K562 (cell line): Measurements from ENCODE around the gene PPTC7.
"Not testable (repeated sequence)": the region's sequence is repeated elsewhere in the genome, so short reads cannot be mapped to it uniquely, and the experiment has no call there.

ENCODE experiments used
- PHF21A ChIP-seq: fragments of 450-650 bp; IDR thresholded peaks from 2 replicates; pipeline ENCODE4 v1.6.1; 2017; ENCODE audit warnings: low read depth, borderline replicate concordance
- TF ChIP-seq, protein P1 (sequence below): sonication (generic); formaldehyde crosslinking; IDR thresholded peaks from 2 replicates; pipeline ENCODE4 v1.8.1; 2023; ENCODE audit warnings: mild to moderate bottlenecking, missing genetic modification reagents, moderate library complexity

DNA sequence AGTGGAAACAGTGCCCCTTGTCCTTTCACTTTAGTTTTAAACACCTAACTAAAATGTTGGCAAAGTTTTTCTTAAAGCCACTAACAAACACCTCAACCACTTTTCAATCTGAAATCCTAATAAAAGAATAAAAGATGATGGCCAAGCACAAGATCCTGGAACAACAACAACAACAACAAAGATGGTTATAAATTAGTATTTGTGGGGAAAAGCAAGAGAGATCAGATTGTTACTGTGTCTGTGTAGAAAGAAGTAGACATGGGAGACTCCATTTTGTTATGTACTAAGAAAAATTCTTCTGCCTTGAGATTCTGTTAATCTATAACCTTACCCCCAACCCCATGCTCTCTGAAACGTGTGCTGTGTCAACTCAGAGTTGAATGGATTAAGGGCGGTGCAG is 13.3 kb downstream of the PPTC7 start:
- TF ChIP-seq, protein P1, sequence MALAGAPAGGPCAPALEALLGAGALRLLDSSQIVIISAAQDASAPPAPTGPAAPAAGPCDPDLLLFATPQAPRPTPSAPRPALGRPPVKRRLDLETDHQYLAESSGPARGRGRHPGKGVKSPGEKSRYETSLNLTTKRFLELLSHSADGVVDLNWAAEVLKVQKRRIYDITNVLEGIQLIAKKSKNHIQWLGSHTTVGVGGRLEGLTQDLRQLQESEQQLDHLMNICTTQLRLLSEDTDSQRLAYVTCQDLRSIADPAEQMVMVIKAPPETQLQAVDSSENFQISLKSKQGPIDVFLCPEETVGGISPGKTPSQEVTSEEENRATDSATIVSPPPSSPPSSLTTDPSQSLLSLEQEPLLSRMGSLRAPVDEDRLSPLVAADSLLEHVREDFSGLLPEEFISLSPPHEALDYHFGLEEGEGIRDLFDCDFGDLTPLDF (CRISPR knock-in tag) = not testable (repeated sequence)
- not testable (repeated sequence) for TF ChIP-seq PHF21A
